ENCODE measurements around the gene HELQ. TPM values are rescaled to one million over a fixed set of nuclear protein-coding genes. Genes with fewer than 3 reads are reported as not detected.

Gene HELQ
- total and polyA plus RNA-seq, 9 of the 15 experiments (the other 6 are each of a cell fraction or from before 2014, with no cell fraction given), result 3.5 to 15.2 (median 11.9) TPM

- TF ChIP-seq FOXO4 (CRISPR knock-in tag; IDR thresholded peaks at IDR 0.05) (no peak), E2F1 (CRISPR knock-in tag; IDR thresholded peaks at IDR 0.05) (no peak), ZNF785 (CRISPR knock-in tag; IDR thresholded peaks at IDR 0.05) (no peak), CUX1 (CRISPR knock-in tag; IDR thresholded peaks at IDR 0.05) (no peak), HMGXB4 (CRISPR knock-in tag; IDR thresholded peaks at IDR 0.05) (no peak), NFE2 (IDR thresholded peaks at IDR 0.05; ENCODE audit: low read depth) (no peak)
- H3K9ac ChIP-seq (ENCODE audit: insufficient read depth in 1 of 2, low read depth in 2 of 2, low read length in 2 of 2), result no peak overlapping the region
- in situ Hi-C loops (cut with MboI) (no loop called here), intact Hi-C loops (cut with micrococcal nuclease) (no loop called here)
- ChIA-PET POLR2A (no interaction called here), CTCF (ENCODE audit: low intra/inter-chr PET ratio) (no interaction called here)
- H3K4me3 ChIP-seq, result no peak overlapping the region
- peaks cover 33% of the 10 kb centered on the region; the same call in 2 of the 3 replicates for H3K36me3 ChIP-seq (ENCODE audit: control insufficient read depth, insufficient read depth, low read length)
- H3K27ac ChIP-seq (ENCODE audit: extremely low read depth, low read depth, low read length), result no peak overlapping the region
- H3K9me3 ChIP-seq (replicated peaks; ENCODE audit: control insufficient read depth, insufficient read depth, low read depth, low read length), result no peaks in the 10 kb centered on the region
- no peaks in the 10 kb centered on the region for H3K4me1 ChIP-seq (replicated peaks in 1 of 2; ENCODE audit: control insufficient read depth in 2 of 2, insufficient read depth in 2 of 2, low read length in 2 of 2)
- ATAC-seq (no peak), FAIRE-seq (peak; percentile 35), DNase-seq (ENCODE audit: extremely low read depth in 1 of 4, low spot score in 3 of 4) (no peak)
- H3K79me2 ChIP-seq (ENCODE audit: control insufficient read depth, insufficient read depth, low read length), result no peaks in the 10 kb centered on the region
- H3K4me2 ChIP-seq (ENCODE audit: insufficient read depth, low read length), result no peak overlapping the region
- H3K9me1 ChIP-seq (ENCODE audit: control insufficient read depth, insufficient read depth, low read length), result no peaks in the 10 kb centered on the region
- no TSS peak for BruUV-seq (replicated peaks)
- H4K20me1 ChIP-seq (replicated peaks; ENCODE audit: control insufficient read depth, insufficient read depth, low read length), result no peaks in the 10 kb centered on the region
- no peak overlapping the region for H2AFZ ChIP-seq (ENCODE audit: low read depth, low read length)
- H3K27me3 ChIP-seq (ENCODE audit: control insufficient read depth in 2 of 2, insufficient read depth in 2 of 2, low read length in 2 of 2), result no peaks in the 10 kb centered on the region
Observed at GRCh38 chr4:83418211-83418610, 37.4 kb downstream of the HELQ start.

Data from K562 (cell line).